HG02973 (cell line): ENCODE measurements around the gene CPA4.

Experiments
- ATAC-seq: cut with Tn5 transposase; IDR thresholded peaks from one replicate; pipeline ENCODE4 v1.9.1; 2021; ENCODE audit warnings: moderate library complexity; ENCODE audit not compliant: unreplicated experiment

Gene CPA4

GRCh38 chr7:130363026-130363847, 70.3 kb downstream of the CPA4 start:
- no peak for ATAC-seq

DNA sequence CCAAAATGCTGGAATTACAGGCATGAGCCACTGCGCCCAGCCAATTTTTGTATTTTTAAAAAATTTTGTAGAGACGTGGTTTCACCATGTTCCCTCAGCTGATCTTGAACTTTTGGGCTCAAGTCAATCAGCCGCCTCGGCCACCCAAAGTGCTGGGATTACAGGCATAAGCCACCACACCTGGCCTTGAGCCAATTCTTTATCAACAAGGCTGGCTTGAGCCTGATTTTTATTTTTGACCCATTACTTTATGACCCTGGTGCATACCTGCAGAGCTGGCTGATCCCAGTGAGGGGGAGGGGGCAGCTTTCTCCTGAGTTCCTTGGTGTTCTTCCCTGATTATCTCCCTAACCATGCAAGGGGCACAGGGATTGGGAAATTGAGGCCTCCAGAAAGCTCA, 71.5 kb downstream of the CPA4 start:
- ATAC-seq, result no peak

GRCh38 chr7:130365088-130365487, 72.1 kb downstream of the CPA4 start:
- ATAC-seq, result no peak

GRCh38 chr7:130365511-130366441, 72.8 kb downstream of the CPA4 start:
- ATAC-seq, result no peak

- ATAC-seq, result no peak
These were observed 73.6 kb downstream of the CPA4 start for GRCh38 chr7:130366564-130366963.

GRCh38 chr7:130367088-130367755, 74.3 kb downstream of the CPA4 start:
- no peak for ATAC-seq

- no peak for ATAC-seq
These were observed 75.1 kb downstream of the CPA4 start for GRCh38 chr7:130367836-130368746.

GRCh38 chr7:130369110-130369711, 76.2 kb downstream of the CPA4 start:
- ATAC-seq, result no peak

DNA sequence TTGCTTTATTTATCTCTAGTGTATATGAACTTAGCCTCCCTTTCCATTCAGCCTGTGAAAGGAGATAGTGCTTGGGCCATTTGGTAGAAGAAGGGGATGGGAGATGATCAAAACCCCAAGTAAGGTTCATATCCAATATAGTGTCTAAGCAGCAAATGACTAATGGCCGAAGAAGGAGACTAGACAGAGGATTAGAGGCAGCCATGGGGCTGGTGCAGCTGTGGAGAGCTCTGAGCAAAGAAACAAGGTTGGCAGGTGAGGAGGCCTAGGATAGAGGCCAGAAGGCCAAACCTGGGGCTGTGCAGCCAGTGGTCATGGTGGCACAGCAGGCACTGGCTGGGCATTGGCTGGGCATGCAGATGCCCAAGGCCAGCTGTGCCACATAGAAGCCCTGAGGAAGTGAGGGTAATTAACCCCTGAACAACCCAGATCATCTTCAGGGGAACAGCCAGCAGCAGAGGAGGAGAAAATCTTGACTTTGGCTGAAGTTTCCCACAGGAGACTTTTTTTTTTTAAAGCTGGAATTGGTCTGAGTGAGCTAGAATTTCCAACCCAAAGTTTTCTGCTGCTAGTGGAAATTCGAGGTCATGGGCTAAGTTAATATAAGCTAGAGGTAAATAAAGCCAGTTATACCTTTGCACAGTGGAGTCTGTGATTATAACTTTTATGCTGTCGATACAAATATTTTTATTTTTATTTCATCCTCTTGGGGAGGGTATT, 77.0 kb downstream of the CPA4 start:
- no peak for ATAC-seq

DNA sequence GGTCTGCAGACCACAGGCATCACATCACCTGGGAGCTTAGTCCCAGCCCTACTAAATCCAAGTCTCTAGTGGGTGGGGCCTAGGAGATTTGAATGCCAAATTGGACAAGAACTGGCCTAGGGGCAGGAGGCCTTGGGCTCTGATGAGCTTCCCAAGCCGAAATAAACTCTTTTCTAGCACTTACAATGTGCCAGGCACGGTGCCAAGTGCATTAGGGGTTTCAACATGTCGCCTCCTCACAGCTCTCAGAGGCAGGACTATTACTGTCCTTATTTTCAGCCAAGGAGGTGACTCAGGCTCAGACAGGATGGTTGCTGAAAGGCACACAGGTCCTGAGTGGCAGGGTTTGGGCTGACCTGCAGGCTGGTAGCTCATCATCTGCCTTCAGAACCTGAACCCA, 78.1 kb downstream of the CPA4 start:
- ATAC-seq, result no peak

DNA sequence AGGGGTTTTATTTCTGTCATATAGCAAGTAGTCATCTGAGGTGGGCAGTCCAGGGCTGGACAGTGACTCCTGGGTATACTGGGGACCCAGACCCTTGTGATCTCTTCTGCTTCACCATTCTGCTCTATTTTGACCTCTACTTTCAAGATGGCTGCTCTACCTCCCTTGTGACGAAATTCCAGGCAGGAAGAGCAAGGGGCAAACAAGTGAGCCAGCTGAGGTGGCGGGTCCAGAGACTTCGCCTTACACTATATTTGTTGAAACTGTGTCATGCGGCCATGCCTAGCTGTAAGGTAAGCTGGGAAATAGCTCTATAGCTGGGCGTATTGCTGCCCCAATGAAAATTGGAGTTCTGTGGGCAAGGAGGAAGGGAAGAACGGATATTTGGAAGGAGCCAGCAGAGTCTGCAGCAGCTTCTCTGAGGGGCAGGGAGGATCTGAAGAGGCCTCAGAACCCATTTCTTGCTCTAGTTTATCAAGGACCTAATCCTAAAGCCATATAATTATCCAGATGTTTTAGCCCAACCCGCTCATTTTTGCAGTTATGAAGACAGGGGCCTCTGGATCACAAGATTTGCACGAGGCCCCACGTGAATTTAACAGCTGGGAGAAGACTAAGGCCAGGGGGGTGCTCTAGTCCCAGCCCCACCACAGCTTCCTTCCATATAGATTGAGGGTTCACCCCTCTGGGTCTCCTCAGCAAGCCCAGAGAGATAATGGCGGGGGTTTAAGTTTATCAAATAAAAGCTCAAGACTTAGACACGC, 79.6 kb downstream of the CPA4 start:
- no peak for ATAC-seq
